ENCODE results near the gene C8A. TPM values are rescaled to one million over a fixed set of nuclear protein-coding genes. Genes with fewer than 3 reads are reported as not detected.

The C8A gene
- total and polyA plus RNA-seq, 2 of the 13 experiments (the other 11 are each of a cell fraction or from before 2014, with no cell fraction given): 10.5 to 15.0 TPM

- TF ChIP-seq BCLAF1 (IDR thresholded peaks at IDR 0.05) (no peak), ZNF367 (CRISPR knock-in tag; IDR thresholded peaks at IDR 0.05; ENCODE audit: borderline replicate concordance) (no peak), U2AF2 (IDR thresholded peaks at IDR 0.05; ENCODE audit: low read depth, low read length) (no peak), TARDBP (CRISPR knock-in tag; IDR thresholded peaks at IDR 0.05) (peak; percentile 92; the same call in 1 of the 2 replicates), PCBP1 (IDR thresholded peaks at IDR 0.05; ENCODE audit: borderline replicate concordance, low read depth, low read length) (no peak), ZNF383 (CRISPR knock-in tag; IDR thresholded peaks at IDR 0.05; ENCODE audit: borderline replicate concordance) (no peak), ZNF549 (CRISPR knock-in tag; IDR thresholded peaks at IDR 0.05) (no peak), BRCA1 (CRISPR knock-in tag; IDR thresholded peaks at IDR 0.05) (0 out of 2 replicates have a peak, but pooled peaks have one; percentile 74), KLF11 (CRISPR knock-in tag; IDR thresholded peaks at IDR 0.05) (0 out of 2 replicates have a peak, but pooled peaks have one; percentile 55), HNRNPH1 (optimal IDR thresholded peaks at IDR 0.05; ENCODE audit: low read depth, low read length) (no peak), SMC3 (IDR thresholded peaks at IDR 0.05; ENCODE audit: low read length) (peak; percentile 9; the same call in 1 of the 2 replicates), ZNF143 (CRISPR knock-in tag; IDR thresholded peaks at IDR 0.05) (peak; percentile 38; the same call in 1 of the 2 replicates), MED13 (CRISPR knock-in tag; IDR thresholded peaks at IDR 0.05) (peak; percentile 93), PATZ1 (CRISPR knock-in tag; IDR thresholded peaks at IDR 0.05) (peak; percentile 88), ZHX1 (CRISPR knock-in tag; IDR thresholded peaks at IDR 0.05; ENCODE audit: low read depth) (peak; percentile 77; the same call in 1 of the 2 replicates), ZBTB38 (CRISPR knock-in tag; IDR thresholded peaks at IDR 0.05) (peak; percentile 52; the same call in 1 of the 2 replicates), ZNF713 (CRISPR knock-in tag; IDR thresholded peaks at IDR 0.05) (no peak), ZMAT5 (CRISPR knock-in tag; IDR thresholded peaks at IDR 0.05; ENCODE audit: borderline replicate concordance, low read depth) (no peak), ZFYVE20 (CRISPR knock-in tag; IDR thresholded peaks at IDR 0.05; ENCODE audit: borderline replicate concordance, low read depth) (no peak)
These were observed 55.9 kb downstream of the C8A start (continued) for GRCh38 chr1:56910441-56910985.

Measured in HepG2 (cell line).